Activated CD8-positive, alpha-beta memory T cell treated with anti-CD3 and anti-CD28 coated beads for 4 hours (primary cell): ENCODE measurements around the gene TPMT.

ENCODE experiments used
- DNase-seq, 2 donors: peaks; one replicate each; pipeline ENCODE4 v3.0.0-alpha.2; 2020; ENCODE audit warnings: low read depth in 2 of 2

The TPMT gene

DNA sequence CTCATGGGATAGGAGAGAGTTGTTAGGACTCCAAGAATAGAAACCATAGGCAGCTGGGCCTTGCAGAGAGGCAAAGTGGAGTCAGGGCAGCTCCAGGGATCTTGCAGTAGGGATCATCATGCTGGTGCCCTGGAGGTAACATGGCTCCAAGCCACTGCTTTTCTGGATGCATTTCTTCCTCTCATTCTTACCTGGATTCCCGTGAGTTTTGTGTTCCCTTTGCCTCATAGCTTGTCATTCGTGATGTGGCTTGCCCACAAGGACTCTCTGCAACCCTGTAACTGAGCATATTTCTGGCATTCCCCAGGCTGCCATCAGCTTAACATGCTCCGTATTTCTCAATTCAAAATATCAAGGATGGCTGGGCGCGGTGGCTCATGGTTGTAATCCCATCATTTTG is 37.7 kb downstream of the TPMT start:
- no peak for DNase-seq

DNA sequence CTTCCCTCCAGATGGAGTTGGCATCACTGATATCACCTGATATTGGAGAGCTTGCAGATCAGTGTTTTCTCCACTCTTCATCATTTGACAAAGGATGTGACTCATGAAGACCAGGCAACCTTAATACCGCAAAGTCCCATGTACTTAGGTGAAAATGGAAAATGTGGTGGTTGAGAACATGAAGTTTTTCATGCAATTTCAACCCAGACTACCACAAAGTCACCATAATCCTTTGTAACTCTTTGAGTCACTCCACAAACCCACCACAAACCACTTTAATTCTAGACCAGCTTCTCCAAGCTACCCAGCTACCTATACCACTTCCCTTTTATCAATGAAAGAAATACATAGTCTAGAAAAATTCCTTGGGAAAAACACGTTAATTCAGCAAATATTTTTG is 39.5 kb downstream of the TPMT start:
- no peak for DNase-seq

DNA sequence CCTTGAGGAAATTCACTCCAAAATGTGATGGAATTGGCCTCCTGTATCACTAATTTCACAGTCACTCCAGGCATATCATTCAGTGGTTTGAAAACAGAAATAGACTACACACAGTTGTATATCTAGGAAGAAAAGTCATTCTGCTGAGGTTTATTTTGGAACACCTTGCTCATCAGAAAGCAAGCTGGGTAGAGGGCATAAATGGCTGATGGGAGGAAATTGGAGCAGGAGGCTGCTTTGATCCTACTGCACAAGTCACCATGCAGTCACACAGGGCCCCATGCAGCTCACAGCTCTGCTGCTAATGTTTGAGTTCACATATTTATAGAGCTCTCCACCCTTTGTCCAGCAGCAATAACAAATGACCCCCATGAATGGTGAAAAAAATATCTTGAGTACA is 44.7 kb downstream of the TPMT start:
- DNase-seq, result no peak

DNA sequence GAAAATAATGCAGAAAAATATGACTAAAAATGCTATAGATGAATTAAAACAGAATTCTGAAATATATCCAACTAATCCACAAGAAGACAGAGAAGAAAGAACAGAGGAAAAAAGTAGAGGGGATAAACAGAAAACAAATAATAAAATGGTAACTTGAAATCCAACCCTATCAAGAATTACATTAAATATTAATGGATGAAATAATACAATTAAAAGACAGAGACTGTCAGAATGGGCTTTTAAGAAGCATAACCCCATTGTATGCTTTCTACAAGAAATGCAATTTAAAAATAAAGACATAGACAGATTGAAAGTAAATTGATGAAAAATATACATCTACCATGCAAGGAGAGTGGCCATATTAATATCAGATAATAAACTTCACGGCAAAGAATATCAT is 47.8 kb downstream of the TPMT start:
- DNase-seq, result no peak

DNA sequence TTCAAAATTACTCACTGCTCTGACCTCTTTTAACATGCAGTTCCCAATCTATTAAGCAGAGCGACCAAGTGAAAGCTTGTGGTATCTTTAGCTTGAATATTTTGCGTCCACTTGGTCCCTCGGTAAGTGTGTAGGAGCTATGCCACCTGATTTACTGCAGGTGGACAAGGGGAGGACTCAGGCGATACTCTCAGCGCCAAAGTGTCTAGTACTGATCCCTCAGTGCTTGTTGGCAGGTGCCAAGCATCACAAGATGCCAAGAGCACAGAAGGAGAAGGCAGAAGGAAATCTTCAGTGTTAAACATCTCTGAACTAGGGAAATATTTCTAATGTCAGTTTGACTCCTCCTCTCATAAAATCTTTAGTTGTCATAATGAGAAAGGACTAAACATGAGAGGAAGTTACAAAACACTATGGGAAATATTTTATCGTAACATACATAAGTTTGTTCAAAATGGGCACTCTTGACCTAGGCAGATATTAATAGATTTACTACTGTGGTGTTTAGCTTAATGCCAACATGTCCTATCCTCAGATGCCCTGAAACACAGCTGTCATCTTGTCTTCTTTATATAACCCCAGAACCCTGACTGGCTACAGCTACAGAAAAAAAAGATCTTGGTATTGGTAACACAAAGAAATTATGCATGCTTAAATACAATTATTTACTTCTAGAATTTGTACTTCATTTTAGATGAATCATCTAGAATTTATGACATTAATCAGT is 51.9 kb downstream of the TPMT start:
- DNase-seq, result no peak

DNA sequence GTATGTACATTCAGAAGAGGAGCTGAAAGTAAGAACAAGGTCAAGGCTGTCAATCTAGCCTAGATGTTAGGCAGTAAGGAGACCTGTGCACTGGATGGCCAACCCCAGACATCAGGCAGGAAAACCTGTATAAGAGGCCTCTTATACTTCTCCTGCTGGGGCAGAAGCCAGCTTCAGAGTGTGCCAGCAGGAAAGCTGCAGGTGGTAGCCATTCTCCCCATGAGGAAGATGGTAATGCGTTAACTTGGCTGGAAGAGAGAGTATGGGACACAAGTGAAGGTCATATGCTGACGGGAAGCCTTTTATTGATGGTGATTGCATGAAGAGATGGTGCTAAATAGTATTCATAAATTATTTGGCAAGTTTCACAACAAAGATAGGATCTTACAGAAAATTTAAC is 53.0 kb downstream of the TPMT start:
- no peak for DNase-seq

DNA sequence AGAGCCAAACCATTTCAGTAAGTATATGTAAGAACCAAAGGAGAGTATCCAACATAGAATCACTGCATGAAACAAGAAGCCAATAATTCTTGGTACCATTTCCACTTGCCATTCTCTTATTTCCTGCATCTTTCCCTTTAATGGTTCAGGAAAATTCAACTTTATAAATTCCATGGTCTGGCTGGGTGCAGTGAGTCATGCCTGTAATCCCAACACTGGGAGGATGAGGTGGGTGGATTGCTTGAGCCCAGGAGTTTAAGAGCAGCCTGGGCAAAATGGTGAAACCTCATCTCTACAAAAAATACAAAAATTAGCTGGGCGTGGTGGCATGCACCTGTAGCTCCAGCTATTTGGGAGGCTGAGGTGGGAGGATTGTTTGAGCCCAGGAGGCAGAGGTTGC is 53.6 kb downstream of the TPMT start:
- no peak for DNase-seq

DNA sequence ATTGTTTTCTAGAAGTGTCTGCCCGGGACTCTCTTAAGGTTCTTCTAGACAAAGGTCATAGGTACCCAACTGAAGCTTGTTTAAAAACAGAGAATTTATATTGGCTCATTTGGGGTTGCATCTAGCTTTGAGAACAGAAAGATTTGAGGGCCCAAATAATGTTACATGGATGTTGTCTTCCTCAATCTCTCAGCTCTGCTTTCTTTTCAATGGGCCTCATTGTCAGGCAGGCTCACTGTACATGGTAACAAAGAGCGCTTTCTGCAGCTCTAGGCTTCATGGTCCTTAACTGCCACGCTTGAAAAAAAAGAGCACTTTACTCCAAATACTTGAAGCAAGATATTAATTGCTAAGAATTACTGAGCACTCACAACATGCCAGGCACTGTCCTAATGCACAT is 54.6 kb downstream of the TPMT start:
- DNase-seq, result no peak

DNA sequence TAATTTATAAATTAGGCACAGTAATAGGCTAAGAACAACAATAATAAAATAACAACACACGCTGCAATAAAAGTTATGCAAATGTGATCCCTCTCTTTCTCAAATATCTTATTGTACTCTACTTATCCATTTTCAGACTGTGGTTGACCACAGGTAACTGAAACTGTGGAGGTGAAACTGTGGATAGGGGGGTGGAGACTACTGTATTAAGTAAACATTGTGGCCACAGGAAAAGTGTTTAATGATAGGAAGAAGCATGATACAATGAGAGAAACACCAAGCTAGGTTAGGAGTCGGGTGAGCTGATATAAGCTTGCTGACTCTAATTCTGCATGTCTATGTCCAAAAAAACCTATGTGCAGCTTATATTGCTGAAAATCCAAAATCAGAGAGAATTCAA is 55.4 kb downstream of the TPMT start:
- no peak for DNase-seq

DNA sequence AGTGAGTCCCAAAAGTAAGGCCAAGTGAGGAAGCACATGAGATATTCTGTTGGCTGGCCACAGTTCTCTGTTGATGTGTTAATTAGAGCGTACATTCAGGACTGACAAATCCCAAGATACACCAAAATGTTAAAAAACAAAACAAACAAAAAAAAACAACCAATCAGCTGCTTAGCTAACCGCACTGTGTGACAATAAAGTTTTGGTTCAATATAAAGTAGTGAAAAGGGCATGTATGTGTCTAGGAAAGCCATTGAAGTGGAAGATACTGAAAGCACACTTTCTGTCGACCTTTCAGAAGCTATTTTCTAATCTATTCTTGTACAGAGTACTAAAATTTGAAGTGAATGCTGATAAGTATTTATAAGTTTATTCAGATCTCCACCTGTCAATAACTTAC is 58.5 kb downstream of the TPMT start:
- DNase-seq, result no peak

DNA sequence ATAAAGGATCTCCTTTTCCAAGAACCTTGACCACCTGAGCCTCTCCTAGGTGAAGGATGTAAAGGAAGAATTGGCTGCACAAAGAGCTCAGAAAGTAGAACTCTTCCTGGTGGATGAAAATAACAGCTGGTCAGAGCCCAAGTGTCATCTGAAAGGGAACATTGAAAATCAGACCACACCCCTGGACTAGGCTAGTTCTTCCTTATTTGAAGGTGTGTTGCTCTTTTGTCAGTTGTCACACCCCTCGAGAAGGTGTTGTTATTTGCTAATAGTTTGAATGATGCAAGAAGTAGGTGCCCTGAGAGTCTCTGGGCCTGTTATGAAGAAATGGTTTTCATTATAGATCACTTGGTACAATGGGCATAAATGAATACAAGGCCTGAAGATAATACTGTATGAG is 63.5 kb downstream of the TPMT start:
- DNase-seq, result no peak

DNA sequence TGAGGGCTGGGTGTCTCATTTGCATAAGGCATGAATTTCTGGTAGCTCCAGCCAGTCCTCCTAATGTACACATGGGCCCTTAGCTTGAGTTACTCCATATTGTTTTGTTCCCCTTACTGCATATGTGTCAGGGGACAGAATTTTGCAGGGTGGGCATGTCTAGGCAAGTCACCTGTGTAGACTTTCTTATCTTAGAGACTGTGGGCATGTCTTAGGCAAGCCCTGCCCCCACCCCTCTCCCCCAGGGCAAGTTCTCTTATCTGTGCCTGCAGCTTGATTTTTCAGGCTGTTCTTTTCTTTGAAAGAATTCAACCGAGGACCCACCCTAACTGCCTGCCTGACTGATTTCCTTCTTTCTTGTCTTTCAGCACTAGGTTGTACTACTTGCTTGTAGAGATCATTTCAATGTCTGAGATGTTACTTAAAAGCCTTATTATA is 64.5 kb downstream of the TPMT start:
- no peak for DNase-seq

DNA sequence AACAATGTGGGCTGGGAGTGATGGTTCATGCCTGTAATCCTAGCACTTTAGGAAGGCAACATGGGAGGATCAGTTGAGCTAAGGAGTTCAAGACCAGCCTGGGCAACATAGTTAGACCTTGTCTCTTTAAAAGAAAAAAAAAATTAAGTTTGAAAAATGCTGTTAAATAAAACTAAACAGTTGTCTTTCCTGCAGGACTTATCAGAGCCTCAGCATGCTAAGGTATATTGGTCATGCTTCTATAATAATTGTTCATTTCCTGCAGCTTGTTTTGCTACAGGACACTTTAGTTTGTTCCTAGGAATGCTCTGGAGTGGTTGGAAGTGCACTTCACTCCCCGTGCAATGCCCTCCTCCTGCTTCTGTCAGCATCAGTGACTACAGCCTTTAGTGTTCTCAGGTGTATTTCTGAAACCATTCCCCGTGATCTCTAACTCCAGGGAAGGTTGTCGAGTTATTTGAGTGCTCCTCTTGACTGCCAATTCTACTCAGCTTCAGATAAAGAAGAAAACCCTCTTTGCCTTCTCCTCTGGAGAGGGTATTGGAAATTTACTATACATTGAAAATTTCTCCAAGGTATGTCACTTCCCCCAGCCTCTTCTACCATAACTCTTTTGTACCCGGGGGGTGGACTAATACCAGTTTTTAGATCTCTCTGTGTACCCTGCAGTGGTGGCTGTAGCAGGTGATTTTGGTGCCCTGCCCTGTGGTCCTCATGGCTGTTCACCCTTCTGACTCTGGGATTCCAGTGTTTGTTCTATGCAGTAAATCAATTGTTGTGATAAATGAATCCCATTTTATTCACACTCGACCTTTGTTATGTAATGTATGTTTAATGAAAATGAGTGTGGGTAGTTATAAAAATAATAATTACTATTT is 66.2 kb downstream of the TPMT start:
- DNase-seq, result no peak

DNA sequence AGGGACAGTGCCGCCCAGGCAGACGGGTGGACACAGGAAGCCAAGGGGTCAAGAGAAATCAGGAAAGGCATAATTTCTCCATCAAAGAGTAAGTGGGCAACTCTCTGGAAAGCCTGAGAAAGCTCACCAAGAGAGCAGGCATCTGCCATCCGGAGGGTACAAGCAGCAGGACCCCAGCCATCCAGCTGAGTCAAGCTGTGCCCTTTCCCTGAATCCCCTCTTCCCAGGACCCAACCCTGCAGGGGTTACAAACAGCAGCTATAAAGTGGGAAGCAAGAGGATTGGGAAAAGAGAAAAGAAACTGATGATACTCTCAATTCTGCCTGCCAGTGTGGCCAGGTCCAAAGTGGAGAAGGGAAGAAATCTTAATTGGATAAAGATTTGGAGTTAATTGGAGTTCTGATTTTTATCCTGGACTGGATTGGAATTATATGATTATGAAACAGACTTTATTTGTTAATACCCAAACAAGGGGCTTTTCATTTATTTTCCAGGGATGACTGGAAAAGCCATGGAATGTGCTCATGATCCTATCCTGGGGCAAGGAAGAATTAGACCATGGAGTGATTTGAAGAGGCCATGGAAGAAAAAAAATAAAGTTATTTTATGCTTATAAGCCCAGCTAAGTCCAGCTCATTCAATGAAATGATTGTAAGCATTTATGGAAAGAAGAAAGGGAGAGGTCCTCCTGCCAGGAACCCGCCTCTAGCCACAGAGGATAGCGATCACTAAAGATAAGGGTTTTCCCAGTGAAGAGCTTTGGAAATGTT is 67.3 kb downstream of the TPMT start:
- no peak for DNase-seq

DNA sequence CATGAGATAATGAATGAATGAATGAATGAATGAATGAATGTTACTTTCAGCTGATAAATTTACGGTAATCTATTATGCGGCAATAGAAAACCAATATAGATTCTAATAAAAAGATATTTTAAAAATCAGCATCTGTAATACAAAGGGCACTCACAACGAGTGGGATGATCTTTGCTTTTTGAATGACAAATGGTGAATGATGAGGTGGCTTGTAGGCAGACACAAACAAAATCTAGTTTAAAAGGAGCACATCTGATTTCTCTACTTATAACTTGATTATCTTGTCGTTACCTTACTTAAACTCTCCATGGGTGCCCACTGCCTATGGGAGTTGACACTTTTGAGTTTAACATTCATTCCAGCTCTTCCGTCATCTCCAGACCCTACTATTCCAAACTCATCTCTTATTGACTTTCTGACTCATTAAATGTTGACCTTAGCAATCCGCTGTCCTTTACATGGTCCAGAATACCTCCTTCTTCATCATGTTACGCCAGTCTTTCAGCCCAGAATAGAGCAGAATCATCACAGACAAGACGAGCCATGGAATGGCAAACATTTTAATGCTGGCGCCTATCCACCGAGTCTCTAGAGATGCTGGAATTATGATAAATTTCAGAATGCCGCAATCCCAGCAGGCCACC is 73.7 kb downstream of the TPMT start:
- DNase-seq, result no peak

DNA sequence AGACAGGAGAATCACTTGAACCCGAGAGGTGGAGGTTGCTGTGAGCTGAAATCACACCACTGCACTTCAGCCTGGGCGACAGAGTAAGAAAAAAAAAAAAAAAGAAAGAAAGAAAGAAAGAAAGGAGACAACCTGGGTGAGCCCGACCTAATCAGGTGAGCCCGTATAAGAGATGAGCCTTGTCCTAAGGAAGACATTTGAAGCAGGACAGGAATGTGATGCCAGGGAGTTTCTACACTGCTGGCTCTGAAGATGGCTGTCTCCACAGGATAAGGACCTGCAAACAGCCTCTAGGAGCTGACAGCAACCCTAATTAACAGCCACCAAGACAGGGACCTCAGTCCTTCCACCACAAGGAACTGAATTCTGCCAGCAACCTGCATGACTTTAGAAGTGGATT is 74.3 kb downstream of the TPMT start:
- DNase-seq, result no peak

DNA sequence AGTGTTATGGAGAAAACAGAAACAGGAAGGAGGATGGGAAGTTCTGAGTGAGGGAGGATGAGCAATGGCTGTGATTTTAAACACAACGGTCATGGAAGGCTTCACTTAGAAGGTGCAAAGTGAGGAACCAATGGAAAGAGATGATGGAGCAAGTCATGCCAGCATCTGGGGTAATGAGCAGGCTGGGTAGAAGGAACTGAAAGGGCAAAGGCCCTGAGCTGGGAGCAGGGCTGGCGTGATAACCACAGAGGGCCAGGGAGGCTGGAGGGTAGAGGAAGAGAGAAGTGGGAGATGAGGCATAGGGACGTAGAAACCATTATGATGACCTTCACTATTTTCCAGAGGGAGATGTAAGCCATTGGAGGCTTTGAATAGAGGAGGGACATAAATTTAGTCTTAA is 76.0 kb downstream of the TPMT start:
- no peak for DNase-seq
